Measurements from ENCODE around the gene RBM43. TPM values are rescaled to one million over a fixed set of nuclear protein-coding genes. Genes with fewer than 3 reads are reported as not detected.

The RBM43 gene
- total and polyA plus RNA-seq, 5 donors: 2.2 to 4.0 (median 3.6) TPM

DNA sequence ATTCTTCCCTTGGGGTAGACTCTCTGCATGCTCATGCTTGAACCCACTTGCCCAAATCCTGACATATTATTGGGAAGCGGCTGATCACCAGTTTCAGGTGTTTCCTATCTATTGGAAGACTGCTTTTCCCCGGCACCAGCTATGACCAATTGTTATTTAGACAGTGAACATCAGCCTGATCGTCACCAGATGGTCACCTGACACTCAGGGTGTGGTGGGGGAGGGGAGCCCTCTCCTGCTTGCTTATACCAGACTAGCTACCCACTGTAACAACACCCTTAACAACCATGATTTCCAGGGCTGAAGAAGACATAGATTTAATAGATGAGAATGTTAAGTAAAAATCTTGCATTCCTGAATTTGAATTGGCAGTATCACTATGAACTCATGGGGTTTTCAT is 44.3 kb downstream of the RBM43 start:
- 66% methylated on average over 3 of the region's 3 CpGs for WGBS
- Histone ChIP-seq H3K4me3 (ENCODE audit: low read length) (no peak overlapping the region), H3K27me3 (ENCODE audit: control insufficient read depth, insufficient read depth) (no peaks in the 10 kb centered on the region), H3K27ac (ENCODE audit: low read length) (no peak overlapping the region), H3K4me1 (ENCODE audit: control insufficient read depth, insufficient read depth, low read length) (no peaks in the 10 kb centered on the region), H3K9me3 (ENCODE audit: control insufficient read depth, low read length) (no peaks in the 10 kb centered on the region)
- intact Hi-C loops (cut with DNase I): no loop called here
- DNase-seq (no peak), ATAC-seq (no peak)

DNA sequence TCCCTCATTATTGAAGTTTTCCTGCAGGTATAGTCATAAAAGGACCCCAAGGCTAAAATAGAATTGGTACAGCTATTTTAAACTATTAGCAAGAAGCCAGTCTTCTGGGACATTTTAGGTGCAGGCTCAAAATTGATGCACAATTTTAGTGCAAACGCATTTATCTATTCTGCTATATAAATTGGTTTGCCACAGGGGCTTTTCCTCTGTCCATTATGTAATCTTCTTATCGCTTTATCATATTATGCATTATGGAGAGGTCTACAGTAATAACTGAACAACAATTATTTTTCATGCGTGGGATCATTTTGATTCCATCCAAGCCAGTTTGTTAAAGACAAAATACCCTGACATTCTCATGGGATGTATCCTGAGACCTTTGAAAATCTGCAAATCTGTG is 54.6 kb downstream of the RBM43 start:
- Histone ChIP-seq H3K4me3 (ENCODE audit: low read length) (no peak overlapping the region), H3K27ac (ENCODE audit: low read length) (no peak overlapping the region), H3K27me3 (ENCODE audit: control insufficient read depth, insufficient read depth) (no peaks in the 10 kb centered on the region), H3K4me1 (ENCODE audit: control insufficient read depth, insufficient read depth, low read length) (no peaks in the 10 kb centered on the region), H3K9me3 (ENCODE audit: control insufficient read depth, low read length) (no peaks in the 10 kb centered on the region)
- ATAC-seq (no peak), DNase-seq (no peak)
- WGBS: 89% methylated on average over 3 of the region's 3 CpGs
- intact Hi-C loops (cut with DNase I): no loop called here

GRCh38 chr2:151206446-151206968 is 55.2 kb downstream of the RBM43 start:
- intact Hi-C loops (cut with DNase I): no loop called here
- Histone ChIP-seq H3K27ac (ENCODE audit: low read length) (no peak overlapping the region), H3K9me3 (ENCODE audit: control insufficient read depth, low read length) (no peaks in the 10 kb centered on the region), H3K27me3 (ENCODE audit: control insufficient read depth, insufficient read depth) (no peaks in the 10 kb centered on the region), H3K4me3 (ENCODE audit: low read length) (no peak overlapping the region), H3K4me1 (ENCODE audit: control insufficient read depth, insufficient read depth, low read length) (no peaks in the 10 kb centered on the region)
- WGBS: 83% methylated on average over 4 of the region's 4 CpGs
- DNase-seq: no peak
- no peak for ATAC-seq

DNA sequence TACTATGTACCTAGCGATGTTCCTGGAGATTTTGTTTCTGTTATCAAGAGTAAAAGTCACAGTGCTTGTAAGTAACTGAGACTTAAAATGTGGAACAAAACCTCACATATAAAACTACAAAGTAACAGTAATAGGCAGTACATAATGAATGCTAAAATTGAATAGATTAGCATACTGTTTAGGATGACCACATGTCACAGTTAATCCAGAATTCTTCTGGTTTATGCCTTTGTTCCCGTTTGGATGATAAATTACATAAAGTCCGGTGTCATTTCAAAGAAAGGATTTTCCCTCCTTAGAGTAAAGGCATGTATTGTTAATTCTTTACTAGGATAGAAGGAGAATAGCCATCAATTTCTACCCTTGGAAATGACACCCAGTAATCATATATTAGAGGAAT is 56.1 kb downstream of the RBM43 start:
- Histone ChIP-seq H3K4me3 (ENCODE audit: low read length) (no peak overlapping the region), H3K9me3 (ENCODE audit: control insufficient read depth, low read length) (no peaks in the 10 kb centered on the region), H3K4me1 (ENCODE audit: control insufficient read depth, insufficient read depth, low read length) (no peaks in the 10 kb centered on the region), H3K27me3 (ENCODE audit: control insufficient read depth, insufficient read depth) (no peaks in the 10 kb centered on the region), H3K27ac (ENCODE audit: low read length) (no peak overlapping the region)
- DNase-seq (no peak), ATAC-seq (no peak)
- WGBS: 83% methylated on average over 3 of the region's 3 CpGs
- intact Hi-C loops (cut with DNase I): no loop called here

- Histone ChIP-seq H3K9me3 (ENCODE audit: control insufficient read depth, low read length) (no peaks in the 10 kb centered on the region), H3K27ac (ENCODE audit: low read length) (no peak overlapping the region), H3K27me3 (ENCODE audit: control insufficient read depth, insufficient read depth) (no peaks in the 10 kb centered on the region), H3K4me1 (ENCODE audit: control insufficient read depth, insufficient read depth, low read length) (no peaks in the 10 kb centered on the region), H3K4me3 (ENCODE audit: low read length) (no peak overlapping the region)
- intact Hi-C loops (cut with DNase I): no loop called here
- 75% methylated on average over 3 of the region's 3 CpGs for whole genome bisulfite sequencing
- DNase-seq (no peak), ATAC-seq (no peak)
Observed at GRCh38 chr2:151204756-151205155, 56.9 kb downstream of the RBM43 start.

DNA sequence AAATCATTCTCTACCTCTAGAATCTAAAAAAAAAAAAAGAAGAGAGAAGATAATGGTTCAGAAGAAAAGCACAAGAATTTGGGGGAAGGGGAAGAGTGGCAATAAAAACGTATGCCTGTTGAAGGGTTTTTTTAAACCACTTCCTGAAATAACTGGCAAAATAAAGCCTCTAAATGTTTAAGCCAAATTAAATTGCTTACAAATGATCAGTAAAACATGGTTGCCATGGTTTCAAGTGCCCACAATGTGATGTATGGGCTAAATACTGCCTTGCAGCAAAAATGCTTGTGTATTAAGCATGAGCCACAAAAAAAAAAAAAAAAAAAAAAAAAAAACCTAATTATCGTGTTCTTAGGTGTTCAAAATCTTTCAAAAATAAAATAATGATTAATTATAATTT is 60.8 kb downstream of the RBM43 start:
- intact Hi-C loops (cut with DNase I): no loop called here

DNA sequence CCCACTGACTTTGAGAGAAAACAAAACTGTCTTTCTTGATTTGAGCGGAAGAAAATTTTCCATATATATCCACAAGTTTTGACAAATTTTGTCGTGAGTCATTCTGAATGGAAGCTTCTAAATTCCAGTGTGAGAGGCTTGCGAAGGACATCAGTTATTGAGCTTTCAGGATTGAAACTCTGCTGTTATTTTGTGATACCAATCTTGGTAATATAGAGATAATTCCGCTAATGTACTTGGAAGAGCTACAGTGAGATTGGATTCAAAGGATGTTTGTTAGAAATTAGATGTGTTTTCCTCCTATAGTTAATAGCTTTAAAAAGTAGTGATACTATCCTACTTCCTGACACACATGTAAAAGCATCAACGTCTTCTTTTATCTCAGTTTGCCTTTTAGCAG is 61.4 kb downstream of the RBM43 start:
- no peak overlapping the region for H3K4me3 ChIP-seq (ENCODE audit: low read length)
- intact Hi-C loops (cut with DNase I): no loop called here
- DNase-seq (no peak), ATAC-seq (no peak)
- 59% methylated on average over 5 of the region's 5 CpGs for WGBS
- no peaks in the 10 kb centered on the region for H3K27me3 ChIP-seq (ENCODE audit: control insufficient read depth, insufficient read depth)
- no peaks in the 10 kb centered on the region for H3K9me3 ChIP-seq (ENCODE audit: control insufficient read depth, low read length)
- no peaks in the 10 kb centered on the region for H3K4me1 ChIP-seq (ENCODE audit: control insufficient read depth, insufficient read depth, low read length)
- H3K27ac ChIP-seq (ENCODE audit: low read length): no peak overlapping the region

More for the DNA sequence above, 60.8 kb downstream of the RBM43 start:
- no peaks in the 10 kb centered on the region for H3K4me1 ChIP-seq (ENCODE audit: control insufficient read depth, insufficient read depth, low read length)
- DNase-seq (no peak), ATAC-seq (no peak)
- no peaks in the 10 kb centered on the region for H3K27me3 ChIP-seq (ENCODE audit: control insufficient read depth, insufficient read depth)
- H3K4me3 ChIP-seq (ENCODE audit: low read length): no peak overlapping the region
- WGBS: 49% methylated on average over 2 of the region's 2 CpGs
- no peak overlapping the region for H3K27ac ChIP-seq (ENCODE audit: low read length)
- no peaks in the 10 kb centered on the region for H3K9me3 ChIP-seq (ENCODE audit: control insufficient read depth, low read length)

- DNase-seq (no peak), ATAC-seq (no peak)
- H3K27me3 ChIP-seq (ENCODE audit: control insufficient read depth, insufficient read depth): no peaks in the 10 kb centered on the region
- intact Hi-C loops (cut with DNase I): no loop called here
- no peak overlapping the region for H3K4me3 ChIP-seq (ENCODE audit: low read length)
- H3K9me3 ChIP-seq (ENCODE audit: control insufficient read depth, low read length): no peaks in the 10 kb centered on the region
- 95% methylated on average over 2 of the region's 2 CpGs for WGBS
- H3K27ac ChIP-seq (ENCODE audit: low read length): no peak overlapping the region
- no peaks in the 10 kb centered on the region for H3K4me1 ChIP-seq (ENCODE audit: control insufficient read depth, insufficient read depth, low read length)
Observed at GRCh38 chr2:151198645-151199044, 63.0 kb downstream of the RBM43 start.

Other genes starting within 250 kb of the RBM43 start
- gene NMI, start 27.8 kb upstream of the RBM43 start, total RNA-seq: 1 to 10 TPM; 3.4 to 4.7 (median 4.0) TPM
- 4.3 TPM for gene NMI, start 27.8 kb upstream of the RBM43 start, polyA plus RNA-seq
- 1 to 10 TPM in 3 of 4 donors, under 1 TPM in 1; 0.57 to 4.0 (median 2.3) TPM for gene TNFAIP6, start 95.7 kb upstream of the RBM43 start, total RNA-seq
- gene TNFAIP6, start 95.7 kb upstream of the RBM43 start, polyA plus RNA-seq: 3.1 TPM
- 10 to 100 TPM; 15.6 to 18.9 (median 18.2) TPM for gene RIF1, start 148.0 kb upstream of the RBM43 start, total RNA-seq
- gene RIF1, start 148.0 kb upstream of the RBM43 start, polyA plus RNA-seq: 2.8 TPM